Measurements from ENCODE around the gene TNFSF11. TPM values are rescaled to one million over a fixed set of nuclear protein-coding genes. Genes with fewer than 3 reads are reported as not detected.

Gene TNFSF11
- total and polyA plus RNA-seq, 2 donors (not counting 1 experiment from before 2014, with no cell fraction given) = not detected

- no peak overlapping the region for H3K27ac ChIP-seq (ENCODE audit: low read length in 2 of 2)
- ATAC-seq (ENCODE audit: low read depth) (no peak), DNase-seq (no peak)
- no peaks in the 10 kb centered on the region for H3K9me3 Mint-ChIP-seq (ENCODE audit: insufficient read depth)
- TF ChIP-seq EZH2 (IDR thresholded peaks at IDR 0.05; ENCODE audit: borderline replicate concordance, insufficient read depth, low read depth, low read length, poor library complexity, severe bottlenecking) = no peak
- no peaks in the 10 kb centered on the region for H3K27me3 ChIP-seq (replicated peaks in 1 of 4; ENCODE audit: control extremely low read depth in 1 of 4, control insufficient read depth in 3 of 4, insufficient read depth in 4 of 4, low read length in 3 of 4)
- WGBS (ENCODE audit: insufficient coverage) = no CpG with 5 or more reads among the region's 2 CpGs
- H4K20me1 ChIP-seq (ENCODE audit: control insufficient read depth, insufficient read depth, low read length, poor library complexity, severe bottlenecking) = no peaks in the 10 kb centered on the region
- H3K27ac Mint-ChIP-seq = no peak overlapping the region
- intact Hi-C loops (cut with micrococcal nuclease) = no loop called here
- H3K36me3 ChIP-seq (replicated peaks in 1 of 2; ENCODE audit: control extremely low read depth in 1 of 2, control insufficient read depth in 1 of 2, extremely low read depth in 1 of 2, insufficient read depth in 2 of 2, low read length in 1 of 2) = no peaks in the 10 kb centered on the region
- H3K4me3 Mint-ChIP-seq = no peak overlapping the region
- ChIA-PET CTCF (no interaction called here), POLR2A (no interaction called here)
- no peak overlapping the region for H3K9ac ChIP-seq (ENCODE audit: low read length)
- H3K27me3 Mint-ChIP-seq = no peaks in the 10 kb centered on the region
- no peak overlapping the region for H3K4me3 ChIP-seq (ENCODE audit: control extremely low read depth in 1 of 5, extremely low read depth in 1 of 5, insufficient read depth in 1 of 5, low read depth in 2 of 5, low read length in 4 of 5)
- no peak overlapping the region for H2AFZ ChIP-seq (ENCODE audit: insufficient read depth, low read depth, low read length, poor library complexity, severe bottlenecking)
- H3K9me3 ChIP-seq (ENCODE audit: control extremely low read depth in 1 of 3, control insufficient read depth in 2 of 3, insufficient read depth in 1 of 3, low read length in 2 of 3) = no peaks in the 10 kb centered on the region
- H3K4me1 Mint-ChIP-seq = peaks cover 5% of the 10 kb centered on the region
- H3K79me2 ChIP-seq (ENCODE audit: control insufficient read depth, insufficient read depth, low read length) = no peaks in the 10 kb centered on the region
- peaks cover under 1 to 3% of the 10 kb centered on the region in 2 donors for H3K4me1 ChIP-seq (ENCODE audit: control insufficient read depth in 2 of 2, insufficient read depth in 2 of 2, low read length in 2 of 2)
- no peak overlapping the region for H3K4me2 ChIP-seq (replicated peaks; ENCODE audit: low read depth, low read length, poor library complexity, severe bottlenecking)
Measured at GRCh38 chr13:42538996-42539395, 35.0 kb upstream of the TNFSF11 start.

- CTCF ChIA-PET = no interaction called here
Measured at GRCh38 chr13:42539670-42540069, 34.3 kb upstream of the TNFSF11 start.

More at GRCh38 chr13:42539670-42540069, 34.3 kb upstream of the TNFSF11 start:
- intact Hi-C loops (cut with micrococcal nuclease) = no loop called here
- no peak overlapping the region for H3K27ac ChIP-seq (ENCODE audit: low read length in 2 of 2)
- H3K4me3 ChIP-seq (ENCODE audit: control extremely low read depth in 1 of 5, extremely low read depth in 1 of 5, insufficient read depth in 1 of 5, low read depth in 2 of 5, low read length in 4 of 5) = no peak overlapping the region
- H2AFZ ChIP-seq (ENCODE audit: insufficient read depth, low read depth, low read length, poor library complexity, severe bottlenecking) = no peak overlapping the region
- H3K79me2 ChIP-seq (ENCODE audit: control insufficient read depth, insufficient read depth, low read length) = no peaks in the 10 kb centered on the region
- Mint-ChIP-seq H3K27ac (no peak overlapping the region), H3K27me3 (no peaks in the 10 kb centered on the region), H3K4me1 (no peaks in the 10 kb centered on the region), H3K4me3 (no peak overlapping the region), H3K9me3 (ENCODE audit: insufficient read depth) (no peaks in the 10 kb centered on the region)
- H3K4me2 ChIP-seq (replicated peaks; ENCODE audit: low read depth, low read length, poor library complexity, severe bottlenecking) = no peak overlapping the region
- TF ChIP-seq CTCF (IDR thresholded peaks at IDR 0.05) (no peak), EZH2 (IDR thresholded peaks at IDR 0.05; ENCODE audit: borderline replicate concordance, insufficient read depth, low read depth, low read length, poor library complexity, severe bottlenecking) (no peak)
- H3K9ac ChIP-seq (ENCODE audit: low read length) = no peak overlapping the region
- no peaks in the 10 kb centered on the region for H3K36me3 ChIP-seq (replicated peaks in 1 of 2; ENCODE audit: control extremely low read depth in 1 of 2, control insufficient read depth in 1 of 2, extremely low read depth in 1 of 2, insufficient read depth in 2 of 2, low read length in 1 of 2)
- H3K9me3 ChIP-seq (ENCODE audit: control extremely low read depth in 1 of 3, control insufficient read depth in 2 of 3, insufficient read depth in 1 of 3, low read length in 2 of 3) = no peaks in the 10 kb centered on the region
- no peaks in the 10 kb centered on the region for H3K4me1 ChIP-seq (ENCODE audit: control insufficient read depth in 2 of 2, insufficient read depth in 2 of 2, low read length in 2 of 2)
- no peaks in the 10 kb centered on the region for H4K20me1 ChIP-seq (ENCODE audit: control insufficient read depth, insufficient read depth, low read length, poor library complexity, severe bottlenecking)
- H3K27me3 ChIP-seq (replicated peaks in 1 of 4; ENCODE audit: control extremely low read depth in 1 of 4, control insufficient read depth in 3 of 4, insufficient read depth in 4 of 4, low read length in 3 of 4) = no peaks in the 10 kb centered on the region
- DNase-seq = no peak
- POLR2A ChIA-PET = no interaction called here
- 99% methylated on average over 7 of the region's 7 CpGs for WGBS (ENCODE audit: insufficient coverage)
- no peak for ATAC-seq (ENCODE audit: low read depth)
